DOHH2 (cell line): ENCODE data around the gene ZMIZ1.

Experiments used
- EZH2phosphoT487 ChIP-seq: fragments of 200-600 bp; sonication (generic); IDR thresholded peaks from 2 replicates; pipeline ENCODE4 v1.6.1; 2017; ENCODE audit warnings: borderline replicate concordance, mild to moderate bottlenecking, antibody characterized with exemption, low read length, moderate library complexity, mixed read lengths
- TF ChIP-seq, protein P1 (sequence below): fragments of 200-600 bp; sonication (generic); IDR thresholded peaks from one replicate; pipeline ENCODE4 v1.5.1; 2014; ENCODE audit warnings: antibody characterized with exemption, mild to moderate bottlenecking, low read depth, low read length; ENCODE audit not compliant: poor library complexity, severe bottlenecking

- TF ChIP-seq, protein P1, sequence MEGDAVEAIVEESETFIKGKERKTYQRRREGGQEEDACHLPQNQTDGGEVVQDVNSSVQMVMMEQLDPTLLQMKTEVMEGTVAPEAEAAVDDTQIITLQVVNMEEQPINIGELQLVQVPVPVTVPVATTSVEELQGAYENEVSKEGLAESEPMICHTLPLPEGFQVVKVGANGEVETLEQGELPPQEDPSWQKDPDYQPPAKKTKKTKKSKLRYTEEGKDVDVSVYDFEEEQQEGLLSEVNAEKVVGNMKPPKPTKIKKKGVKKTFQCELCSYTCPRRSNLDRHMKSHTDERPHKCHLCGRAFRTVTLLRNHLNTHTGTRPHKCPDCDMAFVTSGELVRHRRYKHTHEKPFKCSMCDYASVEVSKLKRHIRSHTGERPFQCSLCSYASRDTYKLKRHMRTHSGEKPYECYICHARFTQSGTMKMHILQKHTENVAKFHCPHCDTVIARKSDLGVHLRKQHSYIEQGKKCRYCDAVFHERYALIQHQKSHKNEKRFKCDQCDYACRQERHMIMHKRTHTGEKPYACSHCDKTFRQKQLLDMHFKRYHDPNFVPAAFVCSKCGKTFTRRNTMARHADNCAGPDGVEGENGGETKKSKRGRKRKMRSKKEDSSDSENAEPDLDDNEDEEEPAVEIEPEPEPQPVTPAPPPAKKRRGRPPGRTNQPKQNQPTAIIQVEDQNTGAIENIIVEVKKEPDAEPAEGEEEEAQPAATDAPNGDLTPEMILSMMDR = no peak
- TF ChIP-seq EZH2phosphoT487 = no peak
Measured at GRCh38 chr10:79354615-79355014, 285.8 kb downstream of the ZMIZ1 start.
